A549 (cell line): ENCODE results near the gene OR4C46. TPM values are rescaled to one million over a fixed set of nuclear protein-coding genes. Genes with fewer than 3 reads are reported as not detected.

ENCODE experiments used
- ATAC-seq, 2 experiments: fragments of 200-7000 bp in 1 of 2; fragments of >200 bp in 1 of 2; cut with Nextera tagmentation in 1 of 2; cut with Tn5 transposase in 1 of 2; 3 replicates each; pipeline versions ENCODE4 v1.8.0 to v1.9.1; 2018 to 2020; ENCODE audit warnings: mild to moderate bottlenecking in 1 of 2, moderate library complexity in 1 of 2
- CTCF ChIA-PET: fragments of 300-600 bp; sonication (Branson Sonifier 250); formaldehyde crosslinking; extraction: SDS; loops from one replicate; lab custom pipeline; 2021; ENCODE audit warnings: antibody characterized with exemption, inconsistent platforms; lab: Yijun Ruan, JAX
- POLR2A ChIA-PET: fragments of 350-600 bp; formaldehyde crosslinking; extraction: SDS; loops from one replicate; lab custom pipeline; 2021; ENCODE audit warnings: antibody characterized with exemption, inconsistent platforms; lab: Yijun Ruan, JAX
- DNase-seq, 2 experiments: peaks; one replicate each; pipeline versions ENCODE4 v3.0.0 to v3.0.0-alpha.2; 2011 to 2016; ENCODE audit warnings: low read depth in 1 of 2, low spot score in 1 of 2
- FAIRE-seq: peaks from 2 replicates; lab custom pipeline; 2011; peaks lifted over from hg19 to GRCh38; lab: Jason Lieb, UNC
- H3K27ac ChIP-seq, 2 experiments: fragments of >200 bp; sonication (Bioruptor Twin); formaldehyde crosslinking; 3 replicates each; pipeline ENCODE4 v1.5.1; 2016 to 2017
- H3K4me1 ChIP-seq: fragments of >200 bp; sonication (Bioruptor Twin); formaldehyde crosslinking; 3 replicates; pipeline ENCODE4 v1.6.1; 2016
- H3K4me2 ChIP-seq: fragments of >200 bp; sonication (Bioruptor Twin); formaldehyde crosslinking; 3 replicates; pipeline ENCODE4 v1.6.1; 2016
- H3K4me3 ChIP-seq: fragments of >200 bp; sonication (Bioruptor Twin); formaldehyde crosslinking; 3 replicates; pipeline ENCODE4 v1.5.1; 2016
- H3K9me3 ChIP-seq: fragments of >200 bp; sonication (Bioruptor Twin); formaldehyde crosslinking; 3 replicates; pipeline ENCODE4 v1.6.1; 2016
- CEBPB ChIP-seq, 2 experiments: fragments of >200 bp in 1 of 2; sonication (Bioruptor Twin) in 1 of 2; formaldehyde crosslinking in 1 of 2; IDR thresholded peaks; 2 replicates each; pipeline ENCODE4 v1.6.1; 2012 to 2016
- RAD21 ChIP-seq, 2 experiments: fragments of >200 bp in 1 of 2; sonication (Bioruptor Twin) in 1 of 2; formaldehyde crosslinking in 1 of 2; IDR thresholded peaks in 1 of 2; conservative IDR thresholded peaks in 1 of 2; 2 replicates in 1 of 2; 3 replicates in 1 of 2; pipeline ENCODE4 v1.6.1; 2012 to 2018; ENCODE audit warnings: inconsistent platforms in 1 of 2
- WGBS: methylation state at CpG from one replicate; pipeline ENCODE4 v1.1.6; 2017; ENCODE audit errors: missing lambda C conversion rate; 5-methylcytosine and 5-hydroxymethylcytosine counted together
- polyA plus RNA-seq, 4 experiments: library from polyadenylated mRNA; depleted of rRNA in 3 of 4; stranded (reverse); fragments of >200 nt; fragmentation: RNase III in 1 of 4; extraction: RNeasy Plus Mini Kit Qiagen cat#74134 plus additional on column Dnase treatment in 1 of 4; gene quantifications; 2 replicates in 3 of 4; 3 replicates in 1 of 4; pipeline ENCODE4 v1.2.3, GENCODE V29; 2011 to 2017
- TF ChIP-seq, protein P1 (sequence below): fragments of >200 bp; sonication (Bioruptor Twin); formaldehyde crosslinking; IDR thresholded peaks from 3 replicates; pipeline ENCODE4 v1.5.1; 2016

OR4C46 gene
- polyA plus RNA-seq, 2 of the 4 experiments (the other 2 are of a cell fraction) = not detected

DNA sequence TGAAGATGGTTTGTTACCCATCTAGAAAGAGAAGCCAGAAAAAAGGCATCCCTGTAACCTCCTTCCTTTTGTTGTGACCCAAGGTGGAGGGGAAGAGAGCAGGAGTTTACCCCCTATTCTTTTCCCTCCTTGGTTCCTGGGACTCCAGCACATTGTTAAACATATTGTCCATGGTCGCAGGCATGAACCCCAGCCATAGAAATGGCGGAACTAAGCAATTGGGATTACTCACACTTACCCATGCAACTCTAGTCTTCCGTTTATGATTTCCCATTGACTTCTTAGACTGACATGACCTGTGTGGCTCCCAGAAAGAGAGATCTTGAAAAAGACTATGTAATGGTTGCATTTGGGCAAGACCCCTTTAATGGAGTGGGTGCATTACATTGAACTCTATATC is 45.4 kb downstream of the OR4C46 start:
- ATAC-seq (no peak), FAIRE-seq (no peak), DNase-seq (no peak)
- Histone ChIP-seq H3K4me2 (no peak overlapping the region), H3K27ac (no peak overlapping the region), H3K9me3 (no peaks in the 10 kb centered on the region; the same call in 2 of the 3 replicates), H3K4me3 (no peak overlapping the region), H3K4me1 (no peaks in the 10 kb centered on the region)
- POLR2A ChIA-PET = no interaction called here
- CTCF ChIA-PET = no interaction called here
- TF ChIP-seq, protein P1, sequence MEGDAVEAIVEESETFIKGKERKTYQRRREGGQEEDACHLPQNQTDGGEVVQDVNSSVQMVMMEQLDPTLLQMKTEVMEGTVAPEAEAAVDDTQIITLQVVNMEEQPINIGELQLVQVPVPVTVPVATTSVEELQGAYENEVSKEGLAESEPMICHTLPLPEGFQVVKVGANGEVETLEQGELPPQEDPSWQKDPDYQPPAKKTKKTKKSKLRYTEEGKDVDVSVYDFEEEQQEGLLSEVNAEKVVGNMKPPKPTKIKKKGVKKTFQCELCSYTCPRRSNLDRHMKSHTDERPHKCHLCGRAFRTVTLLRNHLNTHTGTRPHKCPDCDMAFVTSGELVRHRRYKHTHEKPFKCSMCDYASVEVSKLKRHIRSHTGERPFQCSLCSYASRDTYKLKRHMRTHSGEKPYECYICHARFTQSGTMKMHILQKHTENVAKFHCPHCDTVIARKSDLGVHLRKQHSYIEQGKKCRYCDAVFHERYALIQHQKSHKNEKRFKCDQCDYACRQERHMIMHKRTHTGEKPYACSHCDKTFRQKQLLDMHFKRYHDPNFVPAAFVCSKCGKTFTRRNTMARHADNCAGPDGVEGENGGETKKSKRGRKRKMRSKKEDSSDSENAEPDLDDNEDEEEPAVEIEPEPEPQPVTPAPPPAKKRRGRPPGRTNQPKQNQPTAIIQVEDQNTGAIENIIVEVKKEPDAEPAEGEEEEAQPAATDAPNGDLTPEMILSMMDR = no peak
- TF ChIP-seq RAD21 (conservative IDR thresholded peaks at IDR 0.05 in 1 of 2, IDR thresholded peaks at IDR 0.05 in 1 of 2) (no peak), CEBPB (IDR thresholded peaks at IDR 0.05) (no peak)
- WGBS = 4% methylated on average over 3 of the region's 3 CpGs

Other genes starting within 250 kb of the OR4C46 start
- not detected in 2 replicates for gene OR4A5, start 102.8 kb upstream of the OR4C46 start, polyA plus RNA-seq (2011; rRNA removed)
- gene OR4A5, start 102.8 kb upstream of the OR4C46 start, polyA plus RNA-seq (2017; fragmentation: RNase III; extraction: RNeasy Plus Mini Kit Qiagen cat#74134 plus additional on column Dnase treatment) = not detected in 3 replicates